HepG2 (cell line): ENCODE measurements around the gene MBIP. TPM values are rescaled to one million over a fixed set of nuclear protein-coding genes. Genes with fewer than 3 reads are reported as not detected.

Experiments
- ATAC-seq: fragments of 200-7000 bp; cut with Tn5 transposase; 3 replicates; pipeline ENCODE4 v1.9.1; 2020; ENCODE audit warnings: mild to moderate bottlenecking, moderate library complexity
- BruUV-seq: library from RNA; stranded (reverse); fragments of 400-500 nt; replicated peaks from 2 replicates; lab custom pipeline; 2021; lab: Mats Ljungman, UMichigan
- CTCF ChIA-PET: fragments of 300-600 bp; formaldehyde crosslinking; extraction: SDS; loops from one replicate; lab custom pipeline; 2021; ENCODE audit warnings: low total read pairs, inconsistent platforms, low intra/inter-chr PET ratio; lab: Yijun Ruan, JAX
- POLR2A ChIA-PET: fragments of 350-600 bp; sonication (Branson Sonifier 250); formaldehyde crosslinking; loops from one replicate; lab custom pipeline; 2020; ENCODE audit warnings: antibody characterized with exemption, inconsistent platforms; lab: Yijun Ruan, JAX
- DNase-seq: peaks from one replicate; pipeline ENCODE4 v3.0.0-alpha.2; 2015; ENCODE audit warnings: low spot score
- FAIRE-seq: peaks from 3 replicates; lab custom pipeline; 2011; peaks lifted over from hg19 to GRCh38; lab: Jason Lieb, UNC
- H2AFZ ChIP-seq: one replicate; pipeline ENCODE4 v1.6.1; 2011; ENCODE audit warnings: low read length, inconsistent platforms
- H3K27ac ChIP-seq: fragments of 300-600 bp; 3 replicates; pipeline ENCODE4 v1.8.0; 2011; ENCODE audit warnings: mixed run types, mild to moderate bottlenecking, mixed read lengths, low read length, inconsistent platforms; ENCODE audit not compliant: insufficient read depth; ENCODE audit errors: extremely low read length
- H3K27me3 ChIP-seq, 2 experiments: fragments of 200-600 bp in 1 of 2; 2 replicates in 1 of 2; 3 replicates in 1 of 2; pipeline versions ENCODE4 v1.6.0 to v1.8.0; 2011; ENCODE audit warnings: low read length in 2 of 2, mild to moderate bottlenecking in 2 of 2, moderate library complexity in 2 of 2, inconsistent platforms in 1 of 2; ENCODE audit not compliant: insufficient read depth in 2 of 2, control insufficient read depth in 1 of 2
- H3K36me3 ChIP-seq, 2 experiments: fragments of 200-600 bp in 1 of 2; replicated peaks in 1 of 2; 2 replicates in 1 of 2; 3 replicates in 1 of 2; pipeline versions ENCODE4 v1.5.1 to v1.8.0; 2011; ENCODE audit warnings: low read length in 2 of 2, inconsistent platforms in 1 of 2; ENCODE audit not compliant: insufficient read depth in 2 of 2, control insufficient read depth in 1 of 2
- H3K4me1 ChIP-seq: 2 replicates; pipeline ENCODE4 v1.5.1; 2012; ENCODE audit warnings: low read length, inconsistent platforms; ENCODE audit not compliant: insufficient read depth
- H3K4me2 ChIP-seq: 2 replicates; pipeline ENCODE4 v1.6.0; 2011; ENCODE audit warnings: low read depth, low read length, inconsistent platforms
- H3K4me3 ChIP-seq, 3 experiments: fragments of 200-600 bp in 1 of 3; sonication (generic), shearing (Covaris generic) in 1 of 3; replicated peaks in 1 of 3; 2 replicates each; pipeline ENCODE4 v1.5.1; 2011 to 2016; ENCODE audit warnings: low read length in 3 of 3, inconsistent platforms in 2 of 3, low read depth in 2 of 3, mild to moderate bottlenecking in 2 of 3, control low read depth in 1 of 3, mixed read lengths in 1 of 3; ENCODE audit not compliant: insufficient read depth in 1 of 3
- H3K79me2 ChIP-seq: one replicate; pipeline ENCODE4 v1.6.1; 2011; ENCODE audit warnings: low read length, inconsistent platforms; ENCODE audit not compliant: insufficient read depth
- H3K9ac ChIP-seq: 2 replicates; pipeline ENCODE4 v1.6.0; 2011; ENCODE audit warnings: mild to moderate bottlenecking, low read depth, low read length, inconsistent platforms; ENCODE audit not compliant: insufficient read depth
- H3K9me3 ChIP-seq: 2 replicates; pipeline ENCODE4 v1.5.1; 2012; ENCODE audit warnings: mild to moderate bottlenecking, low read length
- H4K20me1 ChIP-seq: 2 replicates; pipeline ENCODE4 v1.6.0; 2011; ENCODE audit warnings: inconsistent platforms, mild to moderate bottlenecking, low read length, moderate library complexity; ENCODE audit not compliant: insufficient read depth
- ARHGAP35 ChIP-seq: sonication (generic); formaldehyde crosslinking; IDR thresholded peaks from 2 replicates; pipeline ENCODE4 v1.9.0; 2022; ENCODE audit warnings: mild to moderate bottlenecking, inconsistent platforms, moderate library complexity, missing genetic modification reagents, borderline replicate concordance
- EEA1 ChIP-seq: sonication (generic); formaldehyde crosslinking; IDR thresholded peaks from 2 replicates; pipeline ENCODE4 v1.5.1; 2020; ENCODE audit warnings: mild to moderate bottlenecking, missing genetic modification reagents, borderline replicate concordance
- FIP1L1 ChIP-seq: fragments of 200-400 bp; formaldehyde crosslinking; IDR thresholded peaks from 2 replicates; pipeline ENCODE4 v1.6.1; 2018; ENCODE audit warnings: low read depth, mild to moderate bottlenecking, low read length, moderate library complexity, borderline replicate concordance; ENCODE audit not compliant: insufficient read depth
- HNRNPH1 ChIP-seq: fragments of 200-400 bp; formaldehyde crosslinking; optimal IDR thresholded peaks from 2 replicates; pipeline ENCODE3; 2017; ENCODE audit warnings: mild to moderate bottlenecking, low read depth, low read length
- MAFF ChIP-seq: IDR thresholded peaks from 2 replicates; pipeline ENCODE4 v1.6.1; 2011; ENCODE audit warnings: low read depth, low read length, improper control_type of control experiment
- NR2F6 ChIP-seq, 2 experiments: IDR thresholded peaks; 2 replicates each; pipeline ENCODE4 v1.6.1; 2016; ENCODE audit warnings: antibody characterized with exemption in 1 of 2, mild to moderate bottlenecking in 1 of 2
- RXRB ChIP-seq: IDR thresholded peaks from 2 replicates; pipeline ENCODE4 v1.6.1; 2016; ENCODE audit warnings: borderline replicate concordance, missing genetic modification reagents, missing compliant biosample characterization
- SATB2 ChIP-seq: sonication (generic); formaldehyde crosslinking; IDR thresholded peaks from 2 replicates; pipeline ENCODE4 v1.5.0; 2020; ENCODE audit warnings: missing genetic modification reagents
- SMARCE1 ChIP-seq: fragments of 450-650 bp; IDR thresholded peaks from 2 replicates; pipeline ENCODE4 v1.6.1; 2017; ENCODE audit warnings: borderline replicate concordance
- U2AF1 ChIP-seq: fragments of 200-400 bp; formaldehyde crosslinking; optimal IDR thresholded peaks from 2 replicates; pipeline ENCODE3; 2017; ENCODE audit warnings: mild to moderate bottlenecking, low read depth, low read length
- ZNF572 ChIP-seq: sonication (generic); formaldehyde crosslinking; IDR thresholded peaks from 2 replicates; pipeline ENCODE4 v1.5.1; 2020; ENCODE audit warnings: mild to moderate bottlenecking, missing genetic modification reagents
- ZNF7 ChIP-seq: IDR thresholded peaks from 2 replicates; pipeline ENCODE4 v1.6.1; 2016; ENCODE audit warnings: missing biosample characterization, missing genetic modification reagents
- in situ Hi-C: cut with HindIII; loops from 2 replicates; pipeline ENCODE4 v1.10.0; 2017; ENCODE audit warnings: low pct_unique_long_range_greater_than_20kb; ENCODE audit not compliant: extremely low pct_ligation_motif_present
- intact Hi-C: fragments of 100-400 bp; cut with micrococcal nuclease; formaldehyde crosslinking; loops from one replicate; pipeline ENCODE4 v1.10.0; 2022; ENCODE audit not compliant: unreplicated experiment
- polyA plus RNA-seq, 8 experiments: library from polyadenylated mRNA; depleted of rRNA in 3 of 8; stranded (reverse) in 7 of 8; unstranded in 1 of 8; fragments of >200 nt; fragmentation: Illumina TruSeq in 4 of 8; extraction: Trizol in 4 of 8; gene quantifications; 2 replicates each; pipeline versions ENCODE4 v1.2.1 to v1.2.3, GENCODE V29; 2011 to 2016; ENCODE audit warnings: low read depth in 4 of 8, missing spikeins in 1 of 8, mixed read lengths in 1 of 8; ENCODE audit not compliant: insufficient read depth in 1 of 8
- total RNA-seq, 5 experiments: library from RNA; depleted of rRNA; stranded (reverse); fragments of >200 nt; fragmentation: Illumina TruSeq; extraction: Trizol; gene quantifications; 2 replicates each; pipeline ENCODE4 v1.2.3, GENCODE V29; 2016; ENCODE audit warnings: low read depth in 1 of 5
- TF ChIP-seq, protein P1 (sequence below): IDR thresholded peaks from 2 replicates; pipeline ENCODE4 v1.6.1; 2012; ENCODE audit warnings: low read depth, low read length, improper control_type of control experiment
- TF ChIP-seq, protein P2 (sequence below): sonication (generic); formaldehyde crosslinking; IDR thresholded peaks from 2 replicates; pipeline ENCODE4 v1.4.0; 2020; ENCODE audit warnings: missing genetic modification reagents
- TF ChIP-seq, protein P3 (sequence below): conservative IDR thresholded peaks from 2 replicates; pipeline ENCODE4 v1.6.1; 2018; ENCODE audit warnings: missing genetic modification reagents

Gene MBIP
- total and polyA plus RNA-seq, 2 of the 13 experiments (the other 11 are each of a cell fraction or from before 2014, with no cell fraction given) = 48.1 to 48.6 TPM

GRCh38 chr14:36300337-36300736 is 20.1 kb downstream of the MBIP start:
- CTCF ChIA-PET = no interaction called here
- Histone ChIP-seq H3K9ac (no peak overlapping the region), H2AFZ (no peak overlapping the region), H3K4me3 (no peak overlapping the region), H3K79me2 (no peaks in the 10 kb centered on the region), H3K4me1 (peaks cover 11% of the 10 kb centered on the region), H4K20me1 (no peaks in the 10 kb centered on the region), H3K27ac (no peak overlapping the region), H3K4me2 (no peak overlapping the region), H3K27me3 (no peaks in the 10 kb centered on the region), H3K36me3 (peaks cover 17 to 81% of the 10 kb centered on the region in 2 experiments), H3K9me3 (no peaks in the 10 kb centered on the region)
- no peak; the same call in 2 of the 3 replicates for ATAC-seq
- no peak for FAIRE-seq
- in situ Hi-C loops = no loop called here
- BruUV-seq = no TSS peak
- intact Hi-C loops = no loop called here
- POLR2A ChIA-PET = interaction anchor here (1.5 kb wide), 1 partner anchor 20 kb away, joined by 6 read pairs; the partner anchor contains the start of gene MBIP
- peak; percentile 47 for DNase-seq
- no peak for TF ChIP-seq MAFF
- no peak for TF ChIP-seq HNRNPH1
- TF ChIP-seq, protein P1, sequence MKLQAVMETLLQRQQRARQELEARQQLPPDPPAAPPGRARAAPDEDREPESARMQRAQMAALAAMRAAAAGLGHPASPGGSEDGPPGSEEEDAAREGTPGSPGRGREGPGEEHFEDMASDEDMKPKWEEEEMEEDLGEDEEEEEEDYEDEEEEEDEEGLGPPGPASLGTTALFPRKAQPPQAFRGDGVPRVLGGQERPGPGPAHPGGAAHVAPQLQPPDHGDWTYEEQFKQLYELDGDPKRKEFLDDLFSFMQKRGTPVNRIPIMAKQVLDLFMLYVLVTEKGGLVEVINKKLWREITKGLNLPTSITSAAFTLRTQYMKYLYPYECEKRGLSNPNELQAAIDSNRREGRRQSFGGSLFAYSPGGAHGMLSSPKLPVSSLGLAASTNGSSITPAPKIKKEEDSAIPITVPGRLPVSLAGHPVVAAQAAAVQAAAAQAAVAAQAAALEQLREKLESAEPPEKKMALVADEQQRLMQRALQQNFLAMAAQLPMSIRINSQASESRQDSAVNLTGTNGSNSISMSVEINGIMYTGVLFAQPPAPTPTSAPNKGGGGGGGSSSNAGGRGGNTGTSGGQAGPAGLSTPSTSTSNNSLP = peak; percentile 37; the same call in 1 of the 2 replicates
- peak; percentile 67; the same call in 1 of the 2 replicates for TF ChIP-seq NR2F6 (IDR thresholded peaks at IDR 0.05)
- TF ChIP-seq NR2F6 (CRISPR knock-in tag; IDR thresholded peaks at IDR 0.05) = 0 out of 2 replicates have a peak, but pooled peaks have one; percentile 46
- TF ChIP-seq, protein P2, sequence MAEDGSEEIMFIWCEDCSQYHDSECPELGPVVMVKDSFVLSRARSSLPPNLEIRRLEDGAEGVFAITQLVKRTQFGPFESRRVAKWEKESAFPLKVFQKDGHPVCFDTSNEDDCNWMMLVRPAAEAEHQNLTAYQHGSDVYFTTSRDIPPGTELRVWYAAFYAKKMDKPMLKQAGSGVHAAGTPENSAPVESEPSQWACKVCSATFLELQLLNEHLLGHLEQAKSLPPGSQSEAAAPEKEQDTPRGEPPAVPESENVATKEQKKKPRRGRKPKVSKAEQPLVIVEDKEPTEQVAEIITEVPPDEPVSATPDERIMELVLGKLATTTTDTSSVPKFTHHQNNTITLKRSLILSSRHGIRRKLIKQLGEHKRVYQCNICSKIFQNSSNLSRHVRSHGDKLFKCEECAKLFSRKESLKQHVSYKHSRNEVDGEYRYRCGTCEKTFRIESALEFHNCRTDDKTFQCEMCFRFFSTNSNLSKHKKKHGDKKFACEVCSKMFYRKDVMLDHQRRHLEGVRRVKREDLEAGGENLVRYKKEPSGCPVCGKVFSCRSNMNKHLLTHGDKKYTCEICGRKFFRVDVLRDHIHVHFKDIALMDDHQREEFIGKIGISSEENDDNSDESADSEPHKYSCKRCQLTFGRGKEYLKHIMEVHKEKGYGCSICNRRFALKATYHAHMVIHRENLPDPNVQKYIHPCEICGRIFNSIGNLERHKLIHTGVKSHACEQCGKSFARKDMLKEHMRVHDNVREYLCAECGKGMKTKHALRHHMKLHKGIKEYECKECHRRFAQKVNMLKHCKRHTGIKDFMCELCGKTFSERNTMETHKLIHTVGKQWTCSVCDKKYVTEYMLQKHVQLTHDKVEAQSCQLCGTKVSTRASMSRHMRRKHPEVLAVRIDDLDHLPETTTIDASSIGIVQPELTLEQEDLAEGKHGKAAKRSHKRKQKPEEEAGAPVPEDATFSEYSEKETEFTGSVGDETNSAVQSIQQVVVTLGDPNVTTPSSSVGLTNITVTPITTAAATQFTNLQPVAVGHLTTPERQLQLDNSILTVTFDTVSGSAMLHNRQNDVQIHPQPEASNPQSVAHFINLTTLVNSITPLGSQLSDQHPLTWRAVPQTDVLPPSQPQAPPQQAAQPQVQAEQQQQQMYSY (CRISPR knock-in tag) = peak; percentile 0; the same call in 1 of the 2 replicates
- TF ChIP-seq ZNF572 (CRISPR knock-in tag) = no peak
- TF ChIP-seq ZNF7 (CRISPR knock-in tag) = 0 out of 2 replicates have a peak, but pooled peaks have one; percentile 41
- TF ChIP-seq, protein P3, sequence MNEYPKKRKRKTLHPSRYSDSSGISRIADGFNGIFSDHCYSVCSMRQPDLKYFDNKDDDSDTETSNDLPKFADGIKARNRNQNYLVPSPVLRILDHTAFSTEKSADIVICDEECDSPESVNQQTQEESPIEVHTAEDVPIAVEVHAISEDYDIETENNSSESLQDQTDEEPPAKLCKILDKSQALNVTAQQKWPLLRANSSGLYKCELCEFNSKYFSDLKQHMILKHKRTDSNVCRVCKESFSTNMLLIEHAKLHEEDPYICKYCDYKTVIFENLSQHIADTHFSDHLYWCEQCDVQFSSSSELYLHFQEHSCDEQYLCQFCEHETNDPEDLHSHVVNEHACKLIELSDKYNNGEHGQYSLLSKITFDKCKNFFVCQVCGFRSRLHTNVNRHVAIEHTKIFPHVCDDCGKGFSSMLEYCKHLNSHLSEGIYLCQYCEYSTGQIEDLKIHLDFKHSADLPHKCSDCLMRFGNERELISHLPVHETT (CRISPR knock-in tag) = no peak
- TF ChIP-seq FIP1L1 = no peak
- no peak for TF ChIP-seq SMARCE1
- TF ChIP-seq U2AF1 = no peak
- no peak for TF ChIP-seq ARHGAP35 (CRISPR knock-in tag)
- peak; percentile 36; the same call in 1 of the 2 replicates for TF ChIP-seq RXRB (CRISPR knock-in tag)
- TF ChIP-seq EEA1 (CRISPR knock-in tag) = no peak
- no peak for TF ChIP-seq SATB2
